Stimulated activated naive CD8-positive, alpha-beta T cell treated with anti-CD3 and anti-CD28 coated beads, Interleukin-15, Interleukin-2, amounts not matched to agents 100 U/mL and 50 U/mL, for 24 hours (primary cell): ENCODE measurements around the gene OR2T29.
"Not testable (repeated sequence)": the region's sequence is repeated elsewhere in the genome, so short reads cannot be mapped to it uniquely, and the experiment has no call there.

ENCODE experiments used
- ATAC-seq: fragments of 150-1000 bp; cut with Tn5 transposase; one replicate; pipeline ENCODE4 v1.10.0; 2021
- DNase-seq: peaks from one replicate; pipeline ENCODE4 v3.0.0; 2021

The OR2T29 gene

GRCh38 chr1:248510217-248510616 is 52.4 kb downstream of the OR2T29 start:
- not testable (repeated sequence) for ATAC-seq, DNase-seq

- ATAC-seq, DNase-seq: not testable (repeated sequence)
Observed at GRCh38 chr1:248507773-248508172, 54.8 kb downstream of the OR2T29 start, which contains the start of gene OR2G6. Gene OR2G6 (plus strand): TSS chr1:248508073. CDS start chr1:248521647, 13,574 bp downstream.
